Mucosa of rectum (tissue), 2 donors: Measurements from ENCODE around the gene DYNC1H1.

Experiments used
- H3K27ac ChIP-seq, 2 donors: one replicate each; pipeline ENCODE4 v1.7.0; 2013; ENCODE audit warnings: inconsistent platforms in 2 of 2, low read depth in 2 of 2, low read length in 2 of 2
- H3K27me3 ChIP-seq, 2 donors: one replicate each; pipeline ENCODE4 v1.7.0; 2013; ENCODE audit warnings: low read length in 2 of 2; ENCODE audit not compliant: control insufficient read depth in 2 of 2, insufficient read depth in 2 of 2
- H3K36me3 ChIP-seq, 2 donors: one replicate each; pipeline ENCODE4 v1.7.0; 2013; ENCODE audit warnings: low read length in 2 of 2; ENCODE audit not compliant: control insufficient read depth in 2 of 2, insufficient read depth in 2 of 2
- H3K4me1 ChIP-seq, 2 donors: one replicate each; pipeline ENCODE4 v1.7.0; 2013; ENCODE audit warnings: low read length in 2 of 2, mild to moderate bottlenecking in 1 of 2; ENCODE audit not compliant: control insufficient read depth in 2 of 2, insufficient read depth in 2 of 2
- H3K4me3 ChIP-seq, 2 donors: one replicate each; pipeline ENCODE4 v1.7.0; 2013; ENCODE audit warnings: low read length in 2 of 2
- H3K9ac ChIP-seq, 2 donors: one replicate each; pipeline ENCODE4 v1.7.0; 2013; ENCODE audit warnings: low read length in 2 of 2, low read depth in 1 of 2, mild to moderate bottlenecking in 1 of 2
- H3K9me3 ChIP-seq, 2 donors: one replicate each; pipeline ENCODE4 v1.7.0; 2013; ENCODE audit warnings: low read length in 2 of 2; ENCODE audit not compliant: control insufficient read depth in 2 of 2
- donor health status: healthy.
- donor health status: Normal muscosa, but diverticular disease.

DYNC1H1 gene

DNA sequence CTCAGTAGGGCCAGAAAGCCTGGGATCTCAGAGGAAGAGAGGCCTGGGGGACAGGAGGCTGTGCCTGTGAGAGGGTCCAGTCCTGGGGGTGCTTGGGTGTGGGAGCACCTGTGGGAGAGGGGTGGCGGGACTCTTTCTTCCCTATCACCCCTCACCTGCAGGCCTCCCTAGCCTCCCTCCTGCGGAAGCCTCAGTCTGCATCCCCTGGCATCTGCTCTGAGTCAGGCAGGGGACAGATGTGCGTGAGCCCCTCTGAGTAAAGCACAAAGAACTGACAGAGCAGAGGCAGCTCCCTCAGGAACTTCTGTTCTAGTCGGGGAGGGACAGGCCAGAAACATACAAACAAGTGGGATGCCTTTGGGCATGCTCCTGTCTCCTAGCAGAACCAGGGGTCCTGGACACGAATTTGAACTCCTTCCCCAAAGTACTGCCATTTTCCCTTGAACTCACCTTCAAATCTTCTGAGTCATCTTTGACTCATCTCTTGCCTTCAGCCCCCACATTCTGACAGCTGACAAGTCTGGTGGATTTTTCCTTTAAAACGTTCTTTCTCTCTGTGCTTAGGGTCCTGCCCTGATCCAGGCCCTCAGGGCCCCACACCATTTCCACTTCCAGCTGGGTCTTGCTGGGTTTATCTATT is 131.0 kb downstream of the DYNC1H1 start:
- H3K36me3 ChIP-seq, result no peaks in the 10 kb centered on the region
- no peaks in the 10 kb centered on the region for H3K9me3 ChIP-seq
- no peak overlapping the region for H3K4me3 ChIP-seq
- no peak overlapping the region for H3K9ac ChIP-seq
- H3K27ac ChIP-seq, result no peak overlapping the region
- H3K4me1 ChIP-seq, result peaks cover 4 to 8% of the 10 kb centered on the region in 2 donors
- H3K27me3 ChIP-seq, result no peaks in the 10 kb centered on the region

GRCh38 chr14:102095871-102096568 is 131.6 kb downstream of the DYNC1H1 start:
- no peak overlapping the region for H3K27ac ChIP-seq
- no peak overlapping the region for H3K9ac ChIP-seq
- H3K9me3 ChIP-seq, result no peaks in the 10 kb centered on the region

DNA sequence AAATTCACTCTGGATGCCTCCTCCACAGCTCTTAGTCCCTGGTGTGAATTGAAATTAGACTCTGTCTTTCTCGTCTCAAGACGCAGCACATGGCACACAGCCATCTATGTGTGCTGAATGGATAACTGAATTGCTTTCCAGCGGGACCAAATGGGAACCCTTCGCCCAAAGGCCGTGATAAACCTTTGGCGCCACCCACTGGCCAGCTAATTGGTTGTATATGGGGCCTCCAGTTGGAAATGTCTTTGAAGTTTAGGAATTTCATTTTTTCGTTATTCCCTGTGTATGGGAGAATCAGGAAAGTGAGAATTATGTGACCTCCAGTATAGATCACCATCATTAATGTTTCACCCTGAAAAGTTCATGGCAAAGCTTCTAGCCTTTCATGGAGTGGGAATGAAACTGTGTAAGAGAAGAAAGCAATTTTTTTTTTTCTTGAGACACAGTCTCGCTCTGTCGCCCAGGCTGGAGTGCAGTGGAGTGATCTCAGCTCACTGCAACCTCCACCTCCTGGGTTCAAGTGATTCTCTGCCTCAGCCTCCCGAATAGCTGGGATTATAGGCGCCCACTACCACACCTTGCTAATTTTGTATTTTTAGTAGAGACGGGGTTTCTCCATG is 132.3 kb downstream of the DYNC1H1 start:
- Histone ChIP-seq H3K4me3 (no peak overlapping the region), H3K9ac (no peak overlapping the region), H3K27ac (no peak overlapping the region), H3K27me3 (no peaks in the 10 kb centered on the region), H3K9me3 (no peaks in the 10 kb centered on the region), H3K4me1 (peaks cover 4 to 8% of the 10 kb centered on the region in 2 donors), H3K36me3 (no peaks in the 10 kb centered on the region)

More at GRCh38 chr14:102095871-102096568, 131.6 kb downstream of the DYNC1H1 start:
- H3K27me3 ChIP-seq, result no peaks in the 10 kb centered on the region
- H3K4me1 ChIP-seq, result peaks cover 4 to 8% of the 10 kb centered on the region in 2 donors
- no peaks in the 10 kb centered on the region for H3K36me3 ChIP-seq
- H3K4me3 ChIP-seq, result no peak overlapping the region

DNA sequence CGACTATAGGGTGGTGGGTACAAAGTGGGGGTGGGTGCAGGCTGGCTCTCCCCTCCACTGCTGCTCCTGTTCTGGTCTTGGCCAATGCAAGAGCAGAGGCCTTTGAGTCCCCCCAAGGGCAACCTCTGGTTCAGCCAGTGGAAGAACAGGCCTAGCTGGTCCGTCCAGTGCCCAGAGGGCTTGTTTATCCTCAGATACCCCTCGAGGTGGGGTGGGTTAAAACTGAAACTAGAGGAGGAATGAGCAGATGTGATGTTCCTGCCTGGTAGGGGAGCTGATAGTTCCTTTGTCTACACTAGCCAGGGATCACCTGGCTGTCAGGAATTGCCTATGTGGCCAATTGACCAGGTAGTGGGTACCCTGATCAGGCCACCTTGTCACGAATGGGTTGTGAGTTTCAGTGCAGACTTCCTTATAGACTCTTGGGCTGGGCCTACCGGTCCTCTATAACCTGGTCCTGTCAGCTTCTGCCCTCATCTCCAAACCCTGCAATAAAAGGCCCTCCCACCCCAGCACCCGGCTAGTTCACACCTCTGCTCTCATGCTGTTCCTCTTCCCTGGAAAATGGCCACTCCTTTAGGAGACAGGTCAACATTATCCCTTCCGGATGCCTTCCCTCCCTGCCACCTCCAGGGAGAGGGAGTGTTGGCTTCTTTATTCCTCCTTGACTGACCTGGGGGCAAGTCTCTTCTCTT is 133.2 kb downstream of the DYNC1H1 start:
- H3K9ac ChIP-seq, result peak overlapping the region in 1 of 2 donors; percentile 0
- H3K36me3 ChIP-seq, result no peaks in the 10 kb centered on the region
- no peaks in the 10 kb centered on the region for H3K27me3 ChIP-seq
- H3K9me3 ChIP-seq, result no peaks in the 10 kb centered on the region
- H3K4me1 ChIP-seq, result peaks cover 4 to 8% of the 10 kb centered on the region in 2 donors
- no peak overlapping the region for H3K4me3 ChIP-seq
- H3K27ac ChIP-seq, result peak overlapping the region; percentile 60 to 67

- Histone ChIP-seq H3K27ac (no peak overlapping the region), H3K9ac (no peak overlapping the region), H3K36me3 (no peaks in the 10 kb centered on the region), H3K4me1 (no peaks in the 10 kb centered on the region), H3K27me3 (no peaks in the 10 kb centered on the region), H3K4me3 (no peak overlapping the region), H3K9me3 (no peaks in the 10 kb centered on the region)
These were observed 138.8 kb downstream of the DYNC1H1 start for GRCh38 chr14:102103062-102103695.

DNA sequence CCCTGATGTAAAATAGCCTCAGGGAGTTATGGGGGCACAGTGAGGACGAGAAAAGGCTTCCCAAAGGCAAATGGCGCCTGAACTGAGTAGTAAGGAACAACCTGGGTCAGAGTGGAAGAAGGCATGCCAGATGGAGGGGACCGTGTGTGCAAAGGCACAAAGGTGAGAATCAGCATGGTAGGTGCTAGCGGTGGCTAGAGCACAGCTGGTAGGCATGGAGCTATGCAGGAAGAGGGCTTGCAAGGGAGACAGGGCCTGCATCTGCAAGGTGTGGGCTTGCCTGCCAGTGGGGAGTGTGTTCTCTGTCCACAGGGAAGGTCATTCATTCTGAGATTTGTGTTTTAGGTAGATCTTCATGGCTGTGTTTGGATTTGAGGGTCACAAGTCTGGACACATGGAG is 141.0 kb downstream of the DYNC1H1 start:
- no peak overlapping the region for H3K4me3 ChIP-seq
- no peaks in the 10 kb centered on the region for H3K27me3 ChIP-seq
- no peaks in the 10 kb centered on the region for H3K9me3 ChIP-seq
- H3K27ac ChIP-seq, result no peak overlapping the region
- H3K36me3 ChIP-seq, result no peaks in the 10 kb centered on the region
- H3K9ac ChIP-seq, result no peak overlapping the region
- H3K4me1 ChIP-seq, result no peaks in the 10 kb centered on the region
